HL-60 (cell line): ENCODE measurements around the gene ALKBH1.

Experiments
- CTCF ChIP-seq: IDR thresholded peaks from one replicate; pipeline ENCODE4 v1.5.1; 2011; ENCODE audit warnings: low read length, control low read depth, inconsistent platforms; ENCODE audit not compliant: insufficient read depth
- POLR2AphosphoS5 ChIP-seq: IDR thresholded peaks from 2 replicates; pipeline ENCODE4 v1.6.1; 2012; ENCODE audit warnings: low read depth
- REST ChIP-seq: IDR thresholded peaks from 2 replicates; pipeline ENCODE4 v1.6.1; 2012; ENCODE audit warnings: low read depth; ENCODE audit not compliant: insufficient replicate concordance

GRCh38 chr14:77741438-77741837 lies 33.6 kb upstream of the ALKBH1 start:
- TF ChIP-seq CTCF: no peak
- no peak for TF ChIP-seq POLR2AphosphoS5
- TF ChIP-seq REST: no peak
